GM21367 (cell line): Measurements from ENCODE around the gene GNAI3.

Experiments
- ATAC-seq: cut with Tn5 transposase; IDR thresholded peaks from one replicate; pipeline ENCODE4 v1.9.1; 2021; ENCODE audit not compliant: unreplicated experiment

GNAI3 gene

GRCh38 chr1:109543988-109544735 lies 4.3 kb upstream of the GNAI3 start:
- ATAC-seq = no peak

- ATAC-seq = no peak
Observed at GRCh38 chr1:109546311-109547109, 1.9 kb upstream of the GNAI3 start.

- ATAC-seq = no peak
Observed at GRCh38 chr1:109547463-109548320, 723 bp upstream of the GNAI3 start.

GRCh38 chr1:109556563-109556962 lies 8.1 kb downstream of the GNAI3 start:
- ATAC-seq = no peak

GRCh38 chr1:109557520-109557919 lies 9.1 kb downstream of the GNAI3 start:
- ATAC-seq = no peak

- no peak for ATAC-seq
Observed at GRCh38 chr1:109559995-109560394, 11.6 kb downstream of the GNAI3 start.

- no peak for ATAC-seq
Observed at GRCh38 chr1:109564194-109564878, 15.9 kb downstream of the GNAI3 start.

- ATAC-seq = no peak
Observed at GRCh38 chr1:109565241-109565640, 16.8 kb downstream of the GNAI3 start.

- no peak for ATAC-seq
Observed at GRCh38 chr1:109566982-109567381, 18.6 kb downstream of the GNAI3 start.

- ATAC-seq = no peak
Observed at GRCh38 chr1:109567877-109568672, 19.7 kb downstream of the GNAI3 start.

- ATAC-seq = no peak
Observed at GRCh38 chr1:109569323-109569722, 20.9 kb downstream of the GNAI3 start.

- ATAC-seq = no peak
Observed at GRCh38 chr1:109570414-109570813, 22.0 kb downstream of the GNAI3 start.

- ATAC-seq = no peak
Observed at GRCh38 chr1:109573785-109574184, 25.4 kb downstream of the GNAI3 start.

- ATAC-seq = no peak
Observed at GRCh38 chr1:109578947-109579443, 30.6 kb downstream of the GNAI3 start.

- no peak for ATAC-seq
Observed at GRCh38 chr1:109579491-109579890, 31.1 kb downstream of the GNAI3 start.

- no peak for ATAC-seq
Observed at GRCh38 chr1:109582021-109582420, 33.6 kb downstream of the GNAI3 start.

- no peak for ATAC-seq
Observed at GRCh38 chr1:109584766-109585165, 36.4 kb downstream of the GNAI3 start.

- ATAC-seq = no peak
Observed at GRCh38 chr1:109586055-109586454, 37.6 kb downstream of the GNAI3 start.

GRCh38 chr1:109589177-109589576 lies 40.8 kb downstream of the GNAI3 start:
- ATAC-seq = no peak

- ATAC-seq = no peak
Observed at GRCh38 chr1:109589679-109590078, 41.3 kb downstream of the GNAI3 start.
